Stimulated activated CD4-positive, alpha-beta T cell treated with anti-CD3 and anti-CD28 coated beads, Interleukin-4, amount 100 ng/mL, for 48 hours (primary cell): ENCODE measurements around the gene BOK.

Experiments
- DNase-seq, 2 donors: peaks; one replicate each; pipeline ENCODE4 v3.0.0-alpha.2; 2020; ENCODE audit warnings: low read depth in 2 of 2

Gene BOK

DNA sequence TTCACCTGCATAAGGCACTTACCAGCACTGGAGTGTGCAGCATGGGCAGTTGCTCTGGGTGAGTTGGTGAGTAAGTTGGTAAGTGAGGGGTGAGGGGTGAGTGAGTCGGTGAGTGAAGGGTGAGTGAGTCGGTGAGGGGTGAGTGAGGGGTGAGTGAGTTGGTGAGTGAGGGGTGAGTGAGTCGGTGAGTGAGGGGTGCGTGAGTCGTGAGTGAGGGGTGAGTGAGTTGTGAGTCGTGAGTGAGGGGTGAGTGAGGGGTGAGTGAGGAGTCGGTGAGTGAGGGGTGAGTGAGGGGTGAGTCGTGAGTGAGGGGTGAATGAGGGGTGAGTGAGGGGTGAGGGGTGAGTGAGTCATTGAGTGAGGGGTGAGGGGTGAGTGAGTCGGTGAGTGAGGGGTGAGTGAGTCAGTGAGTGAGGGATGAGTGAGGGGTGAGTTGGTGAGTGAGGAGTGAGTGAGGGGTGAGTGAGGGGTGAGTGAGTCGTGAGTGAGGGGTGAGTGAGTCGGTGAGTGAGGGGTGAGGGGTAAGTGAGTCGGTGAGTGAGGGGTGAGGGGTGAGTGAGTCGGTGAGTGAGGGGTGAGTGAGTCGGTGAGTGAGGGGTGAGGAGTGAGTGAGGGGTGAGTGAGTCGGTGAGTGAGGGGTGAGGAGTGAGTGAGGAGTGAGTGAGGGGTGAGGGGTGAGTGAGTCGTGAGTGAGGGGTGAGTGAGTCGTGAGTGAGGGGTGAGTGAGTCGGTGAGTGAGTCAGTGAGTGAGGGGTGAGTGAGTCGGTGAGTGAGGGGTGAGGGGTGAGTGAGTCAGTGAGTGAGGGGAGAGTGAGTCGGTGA, 61.3 kb downstream of the BOK start:
- DNase-seq, result no peak

DNA sequence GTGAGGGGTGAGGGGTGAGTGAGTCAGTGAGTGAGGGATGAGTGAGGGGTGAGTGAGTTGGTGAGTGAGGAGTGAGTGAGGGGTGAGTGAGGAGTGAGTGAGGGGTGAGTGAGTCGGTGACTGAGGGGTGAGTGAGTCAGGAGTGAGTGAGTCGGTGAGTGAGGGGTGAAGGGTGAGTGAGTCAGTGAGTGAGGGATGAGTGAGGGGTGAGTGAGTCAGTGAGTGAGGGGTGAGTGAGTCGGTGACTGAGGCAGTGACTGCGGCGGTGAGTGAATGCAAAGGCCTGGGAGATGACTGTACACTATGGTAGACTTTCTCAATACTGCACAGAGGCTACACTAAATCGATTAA, 61.8 kb downstream of the BOK start:
- DNase-seq, result peak; percentile 50 to 73
